Spleen (tissue), 7 donors: ENCODE results near the gene TEK.

Source experiments
- POLR2A ChIP-seq, 3 donors: fragments of 450-650 bp; IDR thresholded peaks; one replicate each; pipeline ENCODE4 v1.5.1; 2017; ENCODE audit warnings: antibody characterized with exemption in 3 of 3, mild to moderate bottlenecking in 1 of 3
- TF ChIP-seq, protein P1 (sequence below), 11 experiments: fragments of 200-600 bp in 7 of 11; fragments of 450-650 bp in 4 of 11; sonication (generic) in 4 of 11; IDR thresholded peaks in 8 of 11; conservative IDR thresholded peaks in 3 of 11; 1 replicate in 7 of 11; 2 replicates in 4 of 11; pipeline versions ENCODE4 v1.4.0 to v1.8.0; 2016 to 2021; ENCODE audit warnings: antibody characterized with exemption in 11 of 11, inconsistent platforms in 4 of 11, mild to moderate bottlenecking in 1 of 11
- donor health status: DM: no; HTN: no; CAD: no; lungs with moderate emphysema.
- donor health status: DM: no; HTN: no; CAD: no.
- donor health status: DM: no; HTN: no; CAD: no.

- no peak for TF ChIP-seq POLR2A (IDR thresholded peaks at IDR 0.05)
- TF ChIP-seq, protein P1, sequence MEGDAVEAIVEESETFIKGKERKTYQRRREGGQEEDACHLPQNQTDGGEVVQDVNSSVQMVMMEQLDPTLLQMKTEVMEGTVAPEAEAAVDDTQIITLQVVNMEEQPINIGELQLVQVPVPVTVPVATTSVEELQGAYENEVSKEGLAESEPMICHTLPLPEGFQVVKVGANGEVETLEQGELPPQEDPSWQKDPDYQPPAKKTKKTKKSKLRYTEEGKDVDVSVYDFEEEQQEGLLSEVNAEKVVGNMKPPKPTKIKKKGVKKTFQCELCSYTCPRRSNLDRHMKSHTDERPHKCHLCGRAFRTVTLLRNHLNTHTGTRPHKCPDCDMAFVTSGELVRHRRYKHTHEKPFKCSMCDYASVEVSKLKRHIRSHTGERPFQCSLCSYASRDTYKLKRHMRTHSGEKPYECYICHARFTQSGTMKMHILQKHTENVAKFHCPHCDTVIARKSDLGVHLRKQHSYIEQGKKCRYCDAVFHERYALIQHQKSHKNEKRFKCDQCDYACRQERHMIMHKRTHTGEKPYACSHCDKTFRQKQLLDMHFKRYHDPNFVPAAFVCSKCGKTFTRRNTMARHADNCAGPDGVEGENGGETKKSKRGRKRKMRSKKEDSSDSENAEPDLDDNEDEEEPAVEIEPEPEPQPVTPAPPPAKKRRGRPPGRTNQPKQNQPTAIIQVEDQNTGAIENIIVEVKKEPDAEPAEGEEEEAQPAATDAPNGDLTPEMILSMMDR (IDR thresholded peaks at IDR 0.05 in 8 of 11, conservative IDR thresholded peaks at IDR 0.05 in 3 of 11), result no peak
Observed at GRCh38 chr9:27085456-27085855, 23.6 kb upstream of the TEK start.
